ENCODE data around the gene PLAAT2.

GRCh38 chr11:63564784-63565350 is 1.7 kb upstream of the PLAAT2 start:
- no peak for TF ChIP-seq EZH2 (IDR thresholded peaks at IDR 0.05; ENCODE audit: borderline replicate concordance, insufficient read depth, low read depth, low read length, poor library complexity, severe bottlenecking)
- TF ChIP-seq CTCF (IDR thresholded peaks at IDR 0.05), result no peak
